HL-60 (cell line): ENCODE data around the gene ZNF232.
"Not testable (repeated sequence)": the region's sequence is repeated elsewhere in the genome, so short reads cannot be mapped to it uniquely, and the experiment has no call there.

Source experiments
- GABPA ChIP-seq: IDR thresholded peaks from 2 replicates; pipeline ENCODE4 v1.6.1; 2012; ENCODE audit warnings: low read depth
- POLR2AphosphoS5 ChIP-seq: IDR thresholded peaks from 2 replicates; pipeline ENCODE4 v1.6.1; 2012; ENCODE audit warnings: low read depth
- REST ChIP-seq: IDR thresholded peaks from 2 replicates; pipeline ENCODE4 v1.6.1; 2012; ENCODE audit warnings: low read depth; ENCODE audit not compliant: insufficient replicate concordance
- SPI1 ChIP-seq: IDR thresholded peaks from 2 replicates; pipeline ENCODE4 v1.6.1; 2012; ENCODE audit warnings: low read depth, mild to moderate bottlenecking, borderline replicate concordance
- TF ChIP-seq, protein P1 (sequence below): IDR thresholded peaks from one replicate; pipeline ENCODE4 v1.5.1; 2011; ENCODE audit warnings: low read length, control low read depth, inconsistent platforms; ENCODE audit not compliant: insufficient read depth

DNA sequence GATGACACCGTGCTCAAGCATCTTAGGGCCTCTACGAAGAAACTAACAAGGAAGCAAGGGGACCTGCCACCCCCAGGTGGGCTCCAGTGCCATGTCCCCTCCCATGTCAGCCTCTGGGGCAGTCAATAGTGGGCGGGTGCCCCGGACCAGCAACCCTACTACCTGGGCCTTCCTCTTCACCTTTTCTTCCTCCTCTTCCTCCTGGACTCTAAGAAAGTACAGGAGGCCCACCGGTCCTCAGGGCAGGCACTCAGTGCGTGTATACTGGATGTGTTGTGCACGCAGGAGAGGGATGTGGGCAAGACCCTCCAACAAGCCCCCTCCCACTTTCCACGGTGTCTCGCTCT is 26.5 kb upstream of the ZNF232 start:
- TF ChIP-seq, protein P1, sequence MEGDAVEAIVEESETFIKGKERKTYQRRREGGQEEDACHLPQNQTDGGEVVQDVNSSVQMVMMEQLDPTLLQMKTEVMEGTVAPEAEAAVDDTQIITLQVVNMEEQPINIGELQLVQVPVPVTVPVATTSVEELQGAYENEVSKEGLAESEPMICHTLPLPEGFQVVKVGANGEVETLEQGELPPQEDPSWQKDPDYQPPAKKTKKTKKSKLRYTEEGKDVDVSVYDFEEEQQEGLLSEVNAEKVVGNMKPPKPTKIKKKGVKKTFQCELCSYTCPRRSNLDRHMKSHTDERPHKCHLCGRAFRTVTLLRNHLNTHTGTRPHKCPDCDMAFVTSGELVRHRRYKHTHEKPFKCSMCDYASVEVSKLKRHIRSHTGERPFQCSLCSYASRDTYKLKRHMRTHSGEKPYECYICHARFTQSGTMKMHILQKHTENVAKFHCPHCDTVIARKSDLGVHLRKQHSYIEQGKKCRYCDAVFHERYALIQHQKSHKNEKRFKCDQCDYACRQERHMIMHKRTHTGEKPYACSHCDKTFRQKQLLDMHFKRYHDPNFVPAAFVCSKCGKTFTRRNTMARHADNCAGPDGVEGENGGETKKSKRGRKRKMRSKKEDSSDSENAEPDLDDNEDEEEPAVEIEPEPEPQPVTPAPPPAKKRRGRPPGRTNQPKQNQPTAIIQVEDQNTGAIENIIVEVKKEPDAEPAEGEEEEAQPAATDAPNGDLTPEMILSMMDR, result not testable (repeated sequence)
- not testable (repeated sequence) for TF ChIP-seq POLR2AphosphoS5, GABPA, REST, SPI1
